Calu3 (cell line): ENCODE measurements around the gene WIPF3. TPM values are rescaled to one million over a fixed set of nuclear protein-coding genes. Genes with fewer than 3 reads are reported as not detected.

ENCODE experiments used
- BruUV-seq: library from RNA; stranded (reverse); fragments of 400-500 nt; replicated peaks from 2 replicates; lab custom pipeline; 2021; lab: Mats Ljungman, UMichigan
- CTCF ChIA-PET: fragments of 300-600 bp; sonication (Branson Sonifier 250); formaldehyde crosslinking; loops from one replicate; lab custom pipeline; 2022; ENCODE audit warnings: antibody characterized with exemption; lab: Charles Lee
- DNase-seq: peaks from one replicate; pipeline ENCODE4 v3.0.0; 2022
- H3K27ac Mint-ChIP-seq: one replicate; pipeline ENCODE4 v1.8.0; 2022; ENCODE audit warnings: mixed read lengths; ENCODE audit not compliant: unreplicated experiment
- H3K27me3 Mint-ChIP-seq: one replicate; pipeline ENCODE4 v1.8.0; 2022; ENCODE audit warnings: mixed read lengths; ENCODE audit not compliant: unreplicated experiment
- H3K36me3 Mint-ChIP-seq: one replicate; pipeline ENCODE4 v1.8.0; 2022; ENCODE audit warnings: mild to moderate bottlenecking, moderate library complexity, mixed read lengths; ENCODE audit not compliant: insufficient read depth, unreplicated experiment
- H3K4me1 Mint-ChIP-seq: one replicate; pipeline ENCODE4 v1.8.0; 2022; ENCODE audit warnings: mild to moderate bottlenecking, low read depth, mixed read lengths; ENCODE audit not compliant: unreplicated experiment
- H3K4me3 Mint-ChIP-seq: one replicate; pipeline ENCODE4 v1.8.0; 2022; ENCODE audit warnings: mild to moderate bottlenecking, low read depth, moderate library complexity, mixed read lengths; ENCODE audit not compliant: unreplicated experiment
- H3K9me3 Mint-ChIP-seq: one replicate; pipeline ENCODE4 v1.8.0; 2022; ENCODE audit warnings: low read depth, mixed read lengths; ENCODE audit not compliant: unreplicated experiment
- CTCF ChIP-seq: fragments of 200-600 bp; IDR thresholded peaks from one replicate; pipeline ENCODE4 v1.8.0; 2022; ENCODE audit warnings: antibody characterized with exemption; ENCODE audit not compliant: unreplicated experiment
- intact Hi-C: fragments of 100-400 bp; cut with micrococcal nuclease; formaldehyde crosslinking; loops from one replicate; pipeline ENCODE4 v1.10.0; 2022; ENCODE audit not compliant: unreplicated experiment
- total RNA-seq: library from RNA; stranded (reverse); gene quantifications from 2 replicates; pipeline ENCODE4 v1.2.3, GENCODE V29; 2022

The WIPF3 gene
- total RNA-seq, 1 experiment from 2014 or later = 4.9 TPM

GRCh38 chr7:29765490-29765889, 40.8 kb upstream of the WIPF3 start:
- intact Hi-C loops = no loop called here
- CTCF ChIA-PET = no interaction called here

DNA sequence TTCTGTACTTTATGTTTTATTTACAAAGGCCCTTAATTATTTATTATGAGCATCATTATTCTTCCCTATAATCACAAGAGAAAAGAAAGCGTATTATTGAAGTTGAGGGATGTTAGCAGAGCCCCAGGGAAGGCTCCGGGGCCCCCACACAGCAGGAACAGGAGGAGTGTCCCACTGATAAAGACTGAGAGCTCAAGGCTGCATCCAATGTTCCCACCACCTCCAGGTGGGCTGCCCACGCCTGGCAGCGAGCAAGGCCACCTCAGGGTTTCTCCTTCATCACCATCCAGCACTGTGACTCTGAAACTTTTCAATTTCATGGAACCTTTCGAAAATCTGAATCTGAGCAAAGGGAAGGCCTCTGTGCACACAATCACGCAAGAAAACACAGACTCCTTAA, 35.9 kb upstream of the WIPF3 start:
- no peak overlapping the region for H3K27ac Mint-ChIP-seq

More at GRCh38 chr7:29765490-29765889, 40.8 kb upstream of the WIPF3 start:
- Mint-ChIP-seq H3K4me3 (no peak overlapping the region), H3K36me3 (no peaks in the 10 kb centered on the region), H3K27ac (no peak overlapping the region), H3K27me3 (peaks cover 44% of the 10 kb centered on the region), H3K9me3 (no peaks in the 10 kb centered on the region), H3K4me1 (no peaks in the 10 kb centered on the region)
- DNase-seq = no peak
- no peak for TF ChIP-seq CTCF
- no TSS peak for BruUV-seq

DNA sequence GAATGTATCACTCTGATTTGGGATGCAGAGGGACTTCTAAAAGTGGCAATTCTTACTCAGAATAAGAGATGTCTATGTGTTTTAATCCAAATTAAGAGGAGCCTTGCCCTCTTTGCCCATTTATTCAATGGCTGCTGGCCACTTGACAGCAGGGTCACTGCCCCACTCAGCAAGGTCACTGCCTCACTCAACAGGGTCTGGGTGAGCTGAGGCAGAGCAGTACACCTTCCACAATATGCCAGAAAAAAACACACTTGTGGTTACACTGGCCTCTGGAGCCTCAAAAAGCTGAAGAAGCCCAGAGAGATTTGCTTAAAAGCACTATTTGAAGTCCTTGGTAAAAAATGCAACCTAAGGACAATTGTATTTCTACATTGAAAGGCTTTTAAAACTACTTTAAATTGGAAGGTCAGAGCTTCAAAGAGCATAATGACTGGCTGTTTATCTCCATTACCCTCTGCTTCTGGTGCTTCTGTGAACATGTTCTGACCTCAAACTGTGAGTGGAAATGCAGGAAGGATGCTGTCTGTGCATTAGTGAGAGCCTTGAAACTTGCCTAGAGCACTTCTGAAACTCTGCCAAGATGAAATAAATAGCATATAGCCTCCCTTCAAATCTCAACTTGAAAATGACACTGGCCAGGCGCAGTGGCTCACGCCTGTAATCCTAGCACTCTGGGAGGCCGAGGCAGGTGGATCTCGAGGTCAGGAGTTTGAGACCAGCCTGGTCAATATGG, 35.1 kb upstream of the WIPF3 start:
- peaks cover 3% of the 10 kb centered on the region for H3K9me3 Mint-ChIP-seq
- no peaks in the 10 kb centered on the region for H3K36me3 Mint-ChIP-seq
- CTCF ChIA-PET = no interaction called here
- no peak overlapping the region for H3K4me3 Mint-ChIP-seq
- no peak for TF ChIP-seq CTCF
- no peaks in the 10 kb centered on the region for H3K4me1 Mint-ChIP-seq
- no TSS peak for BruUV-seq
- no peak overlapping the region for H3K27ac Mint-ChIP-seq
- peaks cover 54% of the 10 kb centered on the region for H3K27me3 Mint-ChIP-seq
- no peak for DNase-seq
- intact Hi-C loops = no loop called here

More for the DNA sequence above, 35.9 kb upstream of the WIPF3 start:
- no peaks in the 10 kb centered on the region for H3K4me1 Mint-ChIP-seq
- peaks cover 3% of the 10 kb centered on the region for H3K9me3 Mint-ChIP-seq
- no peak for DNase-seq
- H3K27me3 Mint-ChIP-seq = peaks cover 54% of the 10 kb centered on the region
- BruUV-seq = no TSS peak
- H3K36me3 Mint-ChIP-seq = no peaks in the 10 kb centered on the region
- intact Hi-C loops = no loop called here
- CTCF ChIA-PET = no interaction called here
- no peak for TF ChIP-seq CTCF
- no peak overlapping the region for H3K4me3 Mint-ChIP-seq

GRCh38 chr7:29779017-29779416, 27.3 kb upstream of the WIPF3 start:
- CTCF ChIA-PET = interaction anchor here (0.6 kb wide), 2 partner anchors 13 to 1623 kb away, joined by 3 read pairs; no protein-coding TSS in a partner anchor
- Mint-ChIP-seq H3K27me3 (peaks cover 95% of the 10 kb centered on the region), H3K9me3 (peaks cover 3% of the 10 kb centered on the region), H3K27ac (no peak overlapping the region), H3K4me3 (no peak overlapping the region), H3K4me1 (no peaks in the 10 kb centered on the region), H3K36me3 (no peaks in the 10 kb centered on the region)
- no peak for DNase-seq
- TF ChIP-seq CTCF = no peak
- BruUV-seq = no TSS peak
- intact Hi-C loops = no loop called here
